ENCODE results near the gene STARD3.
"Not testable (repeated sequence)": the region's sequence is repeated elsewhere in the genome, so short reads cannot be mapped to it uniquely, and the experiment has no call there.

STARD3 gene

DNA sequence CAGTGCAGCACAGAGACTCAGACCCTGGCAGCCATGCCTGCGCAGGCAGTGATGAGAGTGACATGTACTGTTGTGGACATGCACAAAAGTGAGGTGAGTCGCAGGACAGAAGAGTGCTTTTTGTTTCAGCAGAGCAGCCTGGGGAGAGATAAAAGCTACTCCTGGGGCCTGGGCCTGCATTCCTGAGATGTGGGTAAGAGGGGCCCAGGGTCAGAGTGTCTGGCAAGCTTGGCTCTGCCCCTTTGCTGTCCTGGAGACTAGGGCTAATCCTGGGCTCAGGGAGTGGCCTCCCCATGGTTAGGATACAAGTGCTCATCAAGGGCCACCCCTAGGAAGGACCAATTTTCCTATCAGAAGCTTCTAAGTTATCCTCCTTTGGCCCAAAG lies 58.1 kb downstream of the STARD3 start:
- no peak for DNase-seq (ENCODE audit: low spot score)

DNA sequence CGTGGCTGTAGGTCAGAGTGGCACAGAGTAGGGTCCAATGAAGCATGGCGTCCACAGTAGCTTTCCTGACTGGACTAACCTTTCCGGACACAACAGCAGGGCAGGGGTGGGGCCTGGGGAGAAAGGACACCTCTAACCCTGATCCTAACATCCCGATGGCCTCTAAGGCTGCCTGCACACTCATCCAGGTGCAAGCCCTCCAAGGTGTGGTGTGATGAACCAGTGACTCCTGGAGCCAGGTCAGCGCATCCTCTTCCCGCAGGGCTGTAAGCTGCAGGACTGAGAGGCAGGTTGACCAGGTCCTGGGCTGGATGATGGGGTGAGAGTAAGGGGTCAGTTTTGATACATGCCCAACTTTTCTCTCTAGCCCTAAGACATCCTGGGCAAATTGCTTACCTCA lies 59.8 kb downstream of the STARD3 start:
- DNase-seq (ENCODE audit: low spot score): no peak

DNA sequence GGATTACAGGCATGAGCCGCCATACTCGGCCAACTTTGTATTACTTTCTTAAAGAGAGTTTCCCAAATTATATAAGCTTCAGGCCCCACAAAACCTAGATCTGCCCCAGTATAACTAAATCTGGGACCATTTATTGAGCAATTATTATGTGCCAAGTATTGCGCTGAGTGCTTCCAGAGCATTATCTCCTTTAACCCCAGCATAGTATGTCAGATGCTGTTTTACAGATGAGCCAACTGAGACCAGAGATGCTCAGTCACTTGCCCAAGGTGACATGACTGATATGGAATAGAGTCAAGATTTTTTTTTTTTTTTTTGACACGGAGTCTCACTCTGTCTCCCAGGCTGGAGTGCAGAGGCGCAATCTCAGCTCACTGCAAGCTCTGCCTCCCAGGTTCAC lies 61.0 kb downstream of the STARD3 start:
- DNase-seq (ENCODE audit: low spot score): no peak

DNA sequence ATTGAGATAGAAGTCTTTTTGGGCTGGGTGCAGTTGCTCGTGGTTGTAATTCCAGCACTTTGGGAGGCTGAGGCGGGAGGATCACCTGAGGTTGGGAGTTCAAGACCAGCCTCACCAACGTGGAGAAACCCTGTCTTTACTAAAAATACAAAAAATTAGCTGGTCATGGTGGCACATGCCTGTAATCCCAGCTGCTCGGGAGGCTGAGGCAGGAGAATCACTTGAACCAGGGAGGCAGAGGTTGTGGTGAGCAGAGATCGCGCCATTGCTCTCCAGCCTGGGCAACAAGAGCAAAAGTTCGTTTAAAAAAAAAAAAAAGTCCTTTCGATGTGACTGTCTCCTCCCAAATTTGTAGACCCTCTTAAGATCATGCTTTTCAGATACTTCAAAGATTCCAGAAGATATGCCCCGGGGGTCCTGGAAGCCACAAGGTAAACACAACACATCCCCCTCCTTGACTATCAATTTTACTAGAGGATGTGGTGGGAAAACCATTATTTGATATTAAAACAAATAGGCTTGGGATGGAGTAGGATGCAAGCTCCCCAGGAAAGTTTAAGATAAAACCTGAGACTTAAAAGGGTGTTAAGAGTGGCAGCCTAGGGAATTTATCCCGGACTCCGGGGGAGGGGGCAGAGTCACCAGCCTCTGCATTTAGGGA lies 62.3 kb downstream of the STARD3 start:
- DNase-seq (ENCODE audit: low spot score): not testable (repeated sequence)

DNA sequence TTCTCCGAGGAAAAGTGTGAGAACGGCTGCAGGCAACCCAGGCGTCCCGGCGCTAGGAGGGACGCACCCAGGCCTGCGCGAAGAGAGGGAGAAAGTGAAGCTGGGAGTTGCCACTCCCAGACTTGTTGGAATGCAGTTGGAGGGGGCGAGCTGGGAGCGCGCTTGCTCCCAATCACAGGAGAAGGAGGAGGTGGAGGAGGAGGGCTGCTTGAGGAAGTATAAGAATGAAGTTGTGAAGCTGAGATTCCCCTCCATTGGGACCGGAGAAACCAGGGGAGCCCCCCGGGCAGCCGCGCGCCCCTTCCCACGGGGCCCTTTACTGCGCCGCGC lies 62.8 kb downstream of the STARD3 start, which contains the start of gene ERBB2:
Gene ERBB2, plus strand, starts transcription at position 247 of the 330 bp plus-strand sequence. CDS start 175 bp downstream, outside the sequence.
- DNase-seq (ENCODE audit: low spot score): peak; percentile 71

DNA sequence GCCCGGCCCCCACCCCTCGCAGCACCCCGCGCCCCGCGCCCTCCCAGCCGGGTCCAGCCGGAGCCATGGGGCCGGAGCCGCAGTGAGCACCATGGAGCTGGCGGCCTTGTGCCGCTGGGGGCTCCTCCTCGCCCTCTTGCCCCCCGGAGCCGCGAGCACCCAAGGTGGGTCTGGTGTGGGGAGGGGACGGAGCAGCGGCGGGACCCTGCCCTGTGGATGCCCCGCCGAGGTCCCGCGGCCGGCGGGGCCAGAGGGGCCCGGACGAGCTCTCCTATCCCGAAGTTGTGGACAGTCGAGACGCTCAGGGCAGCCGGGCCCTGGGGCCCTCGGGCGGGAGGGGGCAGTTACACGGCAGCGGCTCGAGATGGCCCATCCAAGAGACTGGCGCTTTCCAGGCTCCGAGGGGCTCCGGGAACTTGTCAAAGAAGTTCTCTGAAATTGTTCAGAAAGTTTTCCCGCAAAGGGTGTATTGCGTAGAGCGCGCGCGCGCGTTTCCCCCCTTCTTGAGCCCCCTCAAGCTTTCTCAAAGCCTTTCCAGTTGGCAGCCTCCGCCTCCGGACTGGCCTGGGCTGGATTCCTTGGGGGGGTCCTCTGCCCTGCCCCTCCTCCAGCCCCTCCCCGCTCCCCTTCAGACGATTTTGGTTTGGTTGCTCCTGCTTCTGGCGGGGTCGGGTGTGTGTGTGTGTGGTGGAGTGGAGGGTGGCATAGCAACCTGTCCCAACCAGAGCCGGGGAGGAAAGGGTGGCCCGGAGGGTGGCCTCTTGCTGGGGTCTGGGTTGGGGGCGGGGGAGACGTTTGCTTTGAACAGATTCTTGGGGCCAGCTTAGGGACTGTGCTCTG lies 63.4 kb downstream of the STARD3 start:
- peak; percentile 55 for DNase-seq (ENCODE audit: low spot score)

DNA sequence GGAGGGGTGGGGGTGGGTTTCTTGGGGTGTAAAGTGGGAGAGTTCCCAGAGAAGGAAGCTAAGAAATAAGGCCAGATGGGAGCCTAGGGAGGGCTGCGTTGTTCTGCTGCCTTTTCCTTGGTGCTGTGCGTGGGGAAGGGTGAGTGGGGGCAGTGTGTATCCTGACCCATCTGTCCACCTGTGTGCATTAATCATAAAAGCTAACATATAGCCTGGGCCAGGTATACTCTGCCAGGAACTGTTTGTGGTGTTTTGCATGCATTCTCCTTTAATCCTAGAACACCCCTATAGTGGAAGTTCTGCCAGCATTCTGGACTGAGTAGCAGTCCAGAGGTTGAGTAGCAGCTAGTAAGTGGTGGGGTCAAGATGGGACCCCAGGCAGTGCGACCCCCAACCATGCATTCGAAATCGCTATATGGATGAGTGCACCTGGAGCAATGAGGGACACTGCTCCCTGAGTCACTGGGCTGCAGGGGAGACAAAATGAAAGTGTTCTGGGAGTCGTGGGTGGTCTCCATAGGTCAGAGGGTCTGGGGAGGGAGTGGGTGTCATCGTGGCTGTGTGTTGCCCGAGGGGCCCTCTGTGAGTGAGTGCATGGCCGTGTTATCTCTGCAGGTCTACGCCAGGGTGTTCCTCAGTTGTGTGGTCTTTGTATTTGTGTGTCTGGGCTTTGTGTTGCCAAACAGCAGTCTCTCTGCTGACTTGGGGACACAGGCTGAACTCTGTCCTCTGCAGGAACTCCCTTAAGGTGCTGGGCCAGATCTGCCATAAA lies 64.3 kb downstream of the STARD3 start:
- DNase-seq (ENCODE audit: low spot score): peak; percentile 26

DNA sequence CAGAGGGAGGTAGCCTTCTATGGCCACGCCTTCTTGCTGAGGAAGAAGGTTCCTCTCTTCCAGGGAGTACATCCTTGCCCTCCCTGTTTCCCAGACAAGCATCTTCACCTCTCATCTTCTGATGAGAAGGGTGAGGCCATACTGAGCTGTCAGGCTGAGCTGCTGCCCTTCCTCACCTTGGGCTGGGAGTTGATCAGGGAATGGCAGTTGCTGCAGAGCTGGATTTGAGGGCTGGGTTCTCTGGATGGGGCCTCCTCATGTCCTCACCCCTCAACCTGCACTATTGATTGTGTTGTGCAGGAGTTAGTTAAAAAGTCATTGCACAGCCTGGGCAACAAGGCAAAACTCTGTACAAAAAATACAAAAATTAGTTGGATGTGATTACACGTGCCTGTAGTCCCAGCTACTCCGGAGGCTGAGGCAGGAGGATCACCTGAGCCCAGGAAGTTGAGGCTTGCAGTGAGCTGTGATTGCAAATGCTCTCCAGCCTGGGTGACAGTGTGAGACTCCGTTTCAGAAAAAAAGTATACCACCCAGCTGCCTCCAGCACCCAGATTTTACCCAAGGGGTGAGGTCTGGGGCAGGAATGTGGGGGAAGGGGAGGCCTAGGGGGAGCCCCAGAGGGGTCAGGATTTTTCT lies 65.0 kb downstream of the STARD3 start:
- DNase-seq (ENCODE audit: low spot score): no peak

DNA sequence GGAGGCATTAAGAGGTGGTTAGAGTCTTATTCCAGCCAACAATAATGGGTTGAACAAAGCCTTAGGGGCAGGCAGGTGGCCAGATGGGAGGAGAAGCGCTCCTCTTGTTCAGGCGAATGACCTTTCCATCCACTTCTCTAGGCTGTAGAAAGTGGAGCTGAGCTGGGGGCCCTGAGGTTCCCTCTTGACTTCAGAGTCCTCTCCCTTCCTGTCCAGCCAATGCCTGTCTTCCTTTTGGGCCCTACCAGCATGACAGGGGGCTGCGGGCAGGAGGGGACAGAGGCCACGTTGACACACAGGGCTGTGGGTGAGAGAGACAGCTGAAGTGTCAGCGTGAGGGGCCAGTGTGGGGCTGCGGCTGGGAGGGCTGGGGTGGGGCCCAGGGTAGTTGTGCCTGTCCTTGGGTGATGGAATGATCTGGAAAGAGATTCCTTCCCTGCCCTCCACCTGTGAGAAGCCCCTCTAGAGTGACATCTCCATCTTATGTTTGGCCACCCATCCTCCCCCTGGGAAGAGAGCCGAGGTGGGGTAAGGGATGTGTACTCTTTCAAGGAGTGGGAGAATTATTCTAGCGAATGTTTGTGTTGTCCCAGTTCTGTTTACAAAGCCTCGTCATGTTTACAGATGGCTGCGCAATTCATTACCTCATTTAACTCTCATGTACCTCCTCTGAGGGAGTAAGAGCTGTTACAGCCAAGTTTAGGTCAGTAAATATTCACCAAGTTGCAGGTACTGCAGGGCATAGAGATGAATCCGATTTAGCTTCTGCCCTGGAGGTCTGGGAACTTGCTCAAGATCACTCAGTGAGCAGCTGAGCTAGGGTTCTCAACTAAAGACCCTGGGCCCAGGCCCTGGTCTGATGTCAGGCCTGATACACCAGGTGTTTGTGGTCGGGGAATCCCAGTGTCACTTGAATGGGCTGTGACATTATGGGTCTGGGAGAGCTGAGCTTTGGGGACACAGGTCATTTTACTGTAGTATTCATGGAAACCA lies 66.3 kb downstream of the STARD3 start:
- peak; percentile 78 for DNase-seq (ENCODE audit: low spot score)

DNA sequence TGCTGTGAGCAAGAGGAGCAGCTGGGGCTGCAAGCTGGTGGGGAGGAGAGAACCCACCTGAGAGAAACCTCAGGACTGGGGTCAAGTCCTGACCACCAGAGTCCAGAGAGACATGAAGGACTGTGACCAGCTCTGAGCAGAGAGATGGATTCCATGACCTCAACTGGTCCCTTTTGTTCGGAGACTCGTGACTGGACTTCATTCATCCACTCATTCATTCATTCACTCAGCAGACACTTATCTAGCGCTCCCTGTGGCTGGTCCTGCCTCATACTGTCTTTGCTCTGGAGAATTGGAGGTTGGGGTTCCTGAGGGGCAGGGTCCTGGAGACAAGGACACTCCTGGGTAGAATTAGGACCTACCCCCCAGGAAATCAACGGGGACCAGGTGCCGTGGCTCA lies 67.0 kb downstream of the STARD3 start:
- DNase-seq (ENCODE audit: low spot score): no peak

DNA sequence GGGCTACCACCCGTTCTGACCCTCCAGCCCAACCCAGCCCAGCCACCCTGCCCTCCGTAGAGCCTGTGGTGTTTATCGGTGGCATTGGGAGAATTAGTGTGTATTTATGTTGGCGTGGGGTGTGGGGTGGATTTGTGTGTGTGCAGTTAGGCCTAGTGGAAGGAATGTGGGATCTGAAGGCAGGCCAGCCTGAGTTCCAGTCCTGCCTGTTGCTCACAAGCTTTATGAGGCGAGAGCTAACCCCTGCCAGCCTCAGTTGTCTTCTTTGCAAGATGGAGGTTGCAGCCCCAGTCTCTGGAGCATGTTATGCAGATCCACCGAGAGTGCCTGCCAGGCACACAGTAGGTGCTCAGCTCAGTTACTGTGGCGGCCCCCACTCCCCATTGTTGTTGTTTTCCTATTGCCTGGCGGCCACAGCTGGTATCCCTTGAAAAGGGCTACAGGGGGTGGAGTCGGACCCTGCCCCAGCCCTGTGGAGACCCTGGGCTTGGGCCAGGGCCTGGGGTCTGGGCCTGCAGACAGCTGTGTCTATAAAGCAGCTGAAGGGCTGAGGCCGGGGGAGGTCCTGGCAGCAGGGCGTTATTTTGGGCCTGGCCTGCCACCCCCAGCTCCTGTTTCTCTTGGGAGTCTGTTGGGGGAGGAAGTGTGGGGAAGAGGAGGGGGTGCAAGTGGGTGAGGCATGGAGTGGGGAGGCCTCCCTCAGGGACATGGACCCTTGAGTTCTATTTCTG lies 68.0 kb downstream of the STARD3 start:
- no peak for DNase-seq (ENCODE audit: low spot score)

DNA sequence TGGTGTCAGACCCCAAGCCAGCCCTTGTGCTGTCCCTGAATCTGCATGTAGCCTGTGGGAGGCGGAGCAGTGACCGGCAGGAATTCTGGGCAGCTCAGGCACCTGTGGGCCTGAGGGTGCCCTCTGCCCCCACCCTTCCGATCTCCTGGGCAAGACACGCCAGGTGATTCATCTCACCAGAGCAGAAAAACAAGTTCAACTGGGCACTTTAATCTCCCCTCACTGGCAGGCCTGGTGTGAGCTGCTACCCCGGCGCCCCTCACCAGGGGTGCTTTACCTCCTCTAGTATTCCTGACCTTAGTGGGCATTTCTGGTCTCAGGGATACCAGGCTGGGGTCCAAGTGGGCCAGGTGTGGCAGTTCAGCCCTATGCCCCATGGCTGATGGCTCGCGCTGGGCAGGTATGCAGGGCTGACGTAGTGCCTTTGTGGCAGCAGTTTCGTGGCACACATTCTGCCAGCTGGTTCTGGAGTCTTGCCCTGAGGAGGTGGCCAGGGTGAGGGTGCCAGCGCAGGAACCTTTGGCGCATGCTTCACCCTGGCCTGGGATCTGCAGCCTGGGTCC lies 68.9 kb downstream of the STARD3 start:
- DNase-seq (ENCODE audit: low spot score): no peak

DNA sequence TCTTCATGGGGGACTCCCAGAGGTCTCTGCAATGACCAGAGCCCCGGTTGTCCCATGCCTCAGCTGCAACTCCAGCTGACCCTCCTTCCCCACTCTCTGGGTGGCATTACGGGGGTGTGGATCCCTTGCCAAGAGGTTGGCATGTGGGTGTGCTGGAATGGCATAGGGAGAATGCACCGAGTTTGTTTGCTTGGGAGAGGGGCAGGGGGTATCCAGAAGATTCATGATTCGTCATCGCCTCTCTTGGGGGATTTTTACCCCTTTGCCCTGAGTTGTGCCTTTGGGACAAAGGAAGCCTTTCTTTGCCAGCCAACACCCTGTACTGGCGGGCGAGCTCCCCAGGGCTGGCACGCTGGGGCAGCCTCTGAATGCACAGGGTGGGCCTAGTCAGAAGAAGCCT lies 69.4 kb downstream of the STARD3 start:
- DNase-seq (ENCODE audit: low spot score): no peak

DNA sequence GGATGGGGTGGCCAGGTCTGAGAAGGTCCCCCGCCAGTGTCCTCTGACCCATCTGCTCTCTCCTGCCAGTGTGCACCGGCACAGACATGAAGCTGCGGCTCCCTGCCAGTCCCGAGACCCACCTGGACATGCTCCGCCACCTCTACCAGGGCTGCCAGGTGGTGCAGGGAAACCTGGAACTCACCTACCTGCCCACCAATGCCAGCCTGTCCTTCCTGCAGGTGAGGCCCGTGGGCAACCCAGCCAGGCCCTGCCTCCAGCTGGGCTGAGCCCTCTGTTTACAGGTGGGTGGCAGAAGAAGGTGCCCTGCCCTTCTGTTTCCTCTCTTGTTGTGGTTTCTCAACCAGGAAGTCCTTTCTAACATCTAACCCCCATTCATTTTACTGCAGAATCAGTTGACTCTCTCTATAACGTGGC lies 70.0 kb downstream of the STARD3 start:
- no peak for DNase-seq (ENCODE audit: low spot score)

DNA sequence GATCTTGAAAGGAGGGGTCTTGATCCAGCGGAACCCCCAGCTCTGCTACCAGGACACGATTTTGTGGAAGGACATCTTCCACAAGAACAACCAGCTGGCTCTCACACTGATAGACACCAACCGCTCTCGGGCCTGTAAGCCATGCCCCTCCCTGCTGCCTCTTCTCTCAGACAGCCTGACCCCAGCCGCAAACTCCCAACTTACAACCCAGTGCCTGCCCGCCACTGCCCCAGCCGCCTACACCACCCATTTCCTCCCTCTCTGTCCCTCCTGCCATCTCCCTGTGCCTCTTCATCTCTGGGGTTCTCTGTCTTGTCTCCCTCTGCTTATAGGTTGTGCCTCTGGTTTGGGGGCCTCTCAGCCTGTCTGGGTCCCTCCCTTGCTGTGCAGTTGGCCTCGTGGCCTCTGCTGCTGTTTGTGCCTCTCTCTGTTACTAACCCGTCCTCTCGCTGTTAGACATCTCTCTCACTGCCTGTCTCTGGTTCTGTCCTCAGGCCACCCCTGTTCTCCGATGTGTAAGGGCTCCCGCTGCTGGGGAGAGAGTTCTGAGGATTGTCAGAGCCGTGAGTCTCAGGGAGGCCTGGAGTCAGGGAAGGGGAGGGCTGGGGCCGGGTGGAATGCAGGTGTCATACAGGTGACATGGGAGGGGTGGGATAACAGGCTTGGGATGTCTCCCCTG lies 72.5 kb downstream of the STARD3 start:
- no peak for DNase-seq (ENCODE audit: low spot score)

DNA sequence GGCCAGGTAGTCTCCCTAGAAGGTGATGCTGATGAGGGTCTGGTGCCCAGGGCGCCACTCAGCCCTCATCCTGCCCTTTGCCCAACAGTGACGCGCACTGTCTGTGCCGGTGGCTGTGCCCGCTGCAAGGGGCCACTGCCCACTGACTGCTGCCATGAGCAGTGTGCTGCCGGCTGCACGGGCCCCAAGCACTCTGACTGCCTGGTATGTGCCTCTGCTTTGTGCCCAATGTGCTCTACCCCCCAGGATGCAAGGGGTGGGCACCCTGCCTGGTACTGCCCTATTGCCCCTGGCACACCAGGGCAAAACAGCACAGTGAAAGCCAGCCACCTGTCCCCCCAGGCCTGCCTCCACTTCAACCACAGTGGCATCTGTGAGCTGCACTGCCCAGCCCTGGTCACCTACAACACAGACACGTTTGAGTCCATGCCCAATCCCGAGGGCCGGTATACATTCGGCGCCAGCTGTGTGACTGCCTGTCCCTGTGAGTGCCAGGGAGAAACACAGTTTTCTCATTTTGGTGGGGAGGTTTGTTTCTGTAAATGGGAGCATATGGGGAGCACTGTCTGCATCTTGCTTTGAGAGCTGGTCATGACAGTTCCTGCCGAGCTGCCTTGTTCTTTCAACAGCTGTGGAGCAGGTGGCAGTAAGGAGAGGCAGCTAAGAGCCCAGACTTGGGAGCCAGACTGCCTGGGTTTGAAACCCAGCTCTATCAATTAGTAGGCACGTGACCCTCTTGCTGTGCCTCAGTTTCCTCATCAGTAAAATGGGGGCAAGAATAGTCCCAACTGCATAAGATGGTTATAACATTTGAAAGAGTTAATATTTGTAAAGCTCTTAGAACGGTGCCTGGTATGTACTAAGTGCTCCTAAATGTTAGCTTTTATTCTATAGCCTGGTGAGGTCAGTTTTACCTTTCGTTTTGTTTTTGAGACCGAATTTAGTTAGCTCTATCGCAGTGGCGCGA lies 73.3 kb downstream of the STARD3 start:
- DNase-seq (ENCODE audit: low spot score): no peak

DNA sequence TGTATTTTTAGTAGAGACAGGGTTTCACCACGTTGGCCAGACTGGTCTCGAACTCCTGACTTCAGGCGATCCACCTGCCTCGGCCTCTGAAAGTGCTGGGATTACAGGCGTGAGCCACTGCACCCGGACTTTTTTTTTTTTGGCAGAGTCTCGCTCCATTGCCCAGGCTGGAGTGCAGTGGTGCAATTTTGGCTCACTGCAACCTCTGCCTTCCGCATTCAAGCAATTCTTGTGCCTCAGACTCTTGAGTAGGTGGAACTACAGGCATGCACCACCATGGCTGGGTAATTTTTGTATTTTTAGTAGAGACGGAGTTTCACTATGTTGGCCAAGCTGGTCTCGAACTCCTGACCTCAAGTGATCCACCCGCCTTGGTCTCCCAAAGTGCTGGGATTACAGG lies 74.1 kb downstream of the STARD3 start:
- DNase-seq (ENCODE audit: low spot score): not testable (repeated sequence)

DNA sequence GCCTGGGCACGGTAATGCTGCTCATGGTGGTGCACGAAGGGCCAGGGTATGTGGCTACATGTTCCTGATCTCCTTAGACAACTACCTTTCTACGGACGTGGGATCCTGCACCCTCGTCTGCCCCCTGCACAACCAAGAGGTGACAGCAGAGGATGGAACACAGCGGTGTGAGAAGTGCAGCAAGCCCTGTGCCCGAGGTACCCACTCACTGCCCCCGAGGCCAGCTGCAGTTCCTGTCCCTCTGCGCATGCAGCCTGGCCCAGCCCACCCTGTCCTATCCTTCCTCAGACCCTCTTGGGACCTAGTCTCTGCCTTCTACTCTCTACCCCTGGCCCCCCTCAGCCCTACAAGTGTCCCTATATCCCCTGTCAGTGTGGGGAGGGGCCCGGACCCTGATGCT lies 74.9 kb downstream of the STARD3 start:
- no peak for DNase-seq (ENCODE audit: low spot score)

Measured in HuH-7.5 (cell line).